ENCODE data around the gene PPP1R26. TPM values are rescaled to one million over a fixed set of nuclear protein-coding genes. Genes with fewer than 3 reads are reported as not detected.

Gene PPP1R26
- total and polyA plus RNA-seq, 9 of the 15 experiments (the other 6 are each of a cell fraction or from before 2014, with no cell fraction given): 0.77 to 26.8 (median 9.3) TPM

GRCh38 chr9:135503371-135504261, 24.0 kb downstream of the PPP1R26 start:
- CTCF ChIA-PET (ENCODE audit: low intra/inter-chr PET ratio): no interaction called here
- intact Hi-C loops (cut with micrococcal nuclease) (no loop called here), in situ Hi-C loops (cut with MboI) (no loop called here)
- 88% methylated on average over 41 of the region's 41 CpGs for WGBS (ENCODE audit: insufficient coverage, low coverage, missing lambda C conversion rate)
- no peak overlapping the region; a peak in 1 of 4 replicates for H3K9ac ChIP-seq (ENCODE audit: insufficient read depth in 1 of 2, low read depth in 2 of 2, low read length in 2 of 2)
- H3K36me3 ChIP-seq (ENCODE audit: control insufficient read depth, insufficient read depth, low read length): peaks cover 42% of the 10 kb centered on the region
- no TSS peak for BruUV-seq (replicated peaks)
- DNase-seq (ENCODE audit: extremely low read depth in 1 of 4, low spot score in 3 of 4) (no peak), FAIRE-seq (no peak), ATAC-seq (no peak)
- H3K9me3 ChIP-seq (replicated peaks; ENCODE audit: control insufficient read depth, insufficient read depth, low read depth, low read length): no peaks in the 10 kb centered on the region
- H3K27ac ChIP-seq (ENCODE audit: extremely low read depth, low read depth, low read length): no peak overlapping the region
- peaks cover 41% of the 10 kb centered on the region for H3K79me2 ChIP-seq (ENCODE audit: control insufficient read depth, insufficient read depth, low read length)
- H4K20me1 ChIP-seq (replicated peaks; ENCODE audit: control insufficient read depth, insufficient read depth, low read length): peaks cover 21% of the 10 kb centered on the region
- H3K4me3 ChIP-seq: no peak overlapping the region
- H3K4me1 ChIP-seq (replicated peaks in 1 of 2; ENCODE audit: control insufficient read depth in 2 of 2, insufficient read depth in 2 of 2, low read length in 2 of 2): peaks cover 26 to 90% of the 10 kb centered on the region in 2 experiments
- H3K4me2 ChIP-seq (ENCODE audit: insufficient read depth, low read length): no peak overlapping the region
- H3K27me3 ChIP-seq (ENCODE audit: control insufficient read depth in 2 of 2, insufficient read depth in 2 of 2, low read length in 2 of 2): no peaks in the 10 kb centered on the region
- POLR2A ChIA-PET: interaction anchor here (1.0 to 1.2 kb wide), 2 partner anchors 14 to 56 kb away, joined by 3 read pairs; no protein-coding TSS in a partner anchor
- H3K9me1 ChIP-seq (ENCODE audit: control insufficient read depth, insufficient read depth, low read length): no peaks in the 10 kb centered on the region
- H2AFZ ChIP-seq (ENCODE audit: low read depth, low read length): no peak overlapping the region
- TF ChIP-seq PPARD (CRISPR knock-in tag; IDR thresholded peaks at IDR 0.05) (no peak), ESRRB (CRISPR knock-in tag; IDR thresholded peaks at IDR 0.05; ENCODE audit: borderline replicate concordance) (no peak), ZFP91 (CRISPR knock-in tag; IDR thresholded peaks at IDR 0.05) (no peak), BRF1 (IDR thresholded peaks at IDR 0.05; ENCODE audit: borderline replicate concordance, extremely low read depth, insufficient read length) (no peak), ZNF57 (CRISPR knock-in tag; IDR thresholded peaks at IDR 0.05) (no peak), ZNF584 (CRISPR knock-in tag; IDR thresholded peaks at IDR 0.05; ENCODE audit: low read depth) (no peak), ETV5 (CRISPR knock-in tag; IDR thresholded peaks at IDR 0.05; ENCODE audit: low read depth) (no peak), HNRNPK (IDR thresholded peaks at IDR 0.05; ENCODE audit: low read depth, low read length, poor library complexity, severe bottlenecking) (no peak), KHSRP (IDR thresholded peaks at IDR 0.05) (no peak), RBFOX2 (IDR thresholded peaks at IDR 0.05; ENCODE audit: low read depth, low read length) (peak; percentile 63), JUN (IDR thresholded peaks at IDR 0.05; ENCODE audit: borderline replicate concordance, low read depth, low read length) (no peak), JUN (CRISPR knock-in tag; IDR thresholded peaks at IDR 0.05; ENCODE audit: borderline replicate concordance) (no peak), GTF2B (IDR thresholded peaks at IDR 0.05; ENCODE audit: extremely low read depth, insufficient read length) (no peak), ZNF143 (CRISPR knock-in tag; IDR thresholded peaks at IDR 0.05) (0 out of 2 replicates have a peak, but pooled peaks have one; percentile 38), FOXJ2 (tag; IDR thresholded peaks at IDR 0.05) (no peak), NFATC3 (IDR thresholded peaks at IDR 0.05) (no peak), POLR2G (IDR thresholded peaks at IDR 0.05; ENCODE audit: low read depth, low read length) (peak; percentile 48; the same call in 1 of the 2 replicates)
- TF ChIP-seq, protein P1, sequence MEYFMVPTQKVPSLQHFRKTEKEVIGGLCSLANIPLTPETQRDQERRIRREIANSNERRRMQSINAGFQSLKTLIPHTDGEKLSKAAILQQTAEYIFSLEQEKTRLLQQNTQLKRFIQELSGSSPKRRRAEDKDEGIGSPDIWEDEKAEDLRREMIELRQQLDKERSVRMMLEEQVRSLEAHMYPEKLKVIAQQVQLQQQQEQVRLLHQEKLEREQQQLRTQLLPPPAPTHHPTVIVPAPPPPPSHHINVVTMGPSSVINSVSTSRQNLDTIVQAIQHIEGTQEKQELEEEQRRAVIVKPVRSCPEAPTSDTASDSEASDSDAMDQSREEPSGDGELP (CRISPR knock-in tag; IDR thresholded peaks at IDR 0.05; ENCODE audit: borderline replicate concordance): no peak

All from K562 (cell line).